ENCODE measurements around the gene TPM1.

- TF ChIP-seq CTCF (IDR thresholded peaks at IDR 0.05), result no peak
- no peak for TF ChIP-seq ZFX (IDR thresholded peaks at IDR 0.05; ENCODE audit: borderline replicate concordance)
Measured at GRCh38 chr15:63044077-63044644, 1.6 kb downstream of the TPM1 start.
